GM19023 (cell line): ENCODE results near the gene CTSL.

Source experiments
- ATAC-seq: cut with Tn5 transposase; IDR thresholded peaks from one replicate; pipeline ENCODE4 v1.9.1; 2021; ENCODE audit warnings: mild to moderate bottlenecking, moderate library complexity; ENCODE audit not compliant: unreplicated experiment

CTSL gene

DNA sequence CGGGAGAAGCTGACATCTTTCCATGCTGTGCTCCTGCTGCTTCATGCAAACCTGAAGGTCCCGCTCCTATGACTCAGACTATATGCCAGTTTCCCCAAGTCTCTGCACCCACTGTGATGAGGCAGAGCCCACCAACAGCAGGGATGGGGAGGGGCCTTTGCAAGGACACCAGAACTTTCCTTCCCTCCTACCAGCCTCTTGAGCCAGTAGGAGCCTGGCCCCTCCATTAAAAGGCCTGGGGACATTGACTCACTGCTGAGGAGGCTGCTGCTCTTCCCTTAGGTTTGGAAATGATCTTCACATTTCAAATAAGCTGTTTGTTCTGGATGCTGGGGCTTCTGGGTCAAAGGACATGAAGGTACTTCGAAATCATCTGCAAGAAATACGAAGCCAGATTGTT lies 26.1 kb upstream of the CTSL start:
- no peak for ATAC-seq

DNA sequence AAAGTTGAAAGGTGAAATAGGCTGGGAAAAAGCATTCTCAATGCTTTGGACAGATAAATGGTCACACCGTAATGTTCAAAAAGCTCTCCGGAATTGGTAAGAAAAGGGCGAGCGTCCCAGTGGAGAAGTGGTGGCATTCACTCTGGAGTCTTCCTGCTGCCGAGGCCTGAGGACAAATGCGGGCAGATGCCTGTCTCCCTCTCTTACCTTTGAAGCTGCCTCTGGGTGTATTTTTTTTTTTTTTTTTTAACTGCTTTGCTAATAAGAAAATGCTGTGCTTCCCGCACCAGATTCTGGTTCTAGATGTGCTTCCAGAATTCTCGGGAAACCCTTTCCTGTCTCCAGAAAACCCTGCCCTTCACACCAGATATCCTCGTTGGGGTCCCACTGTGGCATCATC lies 24.4 kb upstream of the CTSL start:
- ATAC-seq = no peak

- no peak for ATAC-seq
Observed at GRCh38 chr9:87701931-87702421, 23.9 kb upstream of the CTSL start.

GRCh38 chr9:87702921-87703320 lies 23.0 kb upstream of the CTSL start:
- ATAC-seq = no peak

DNA sequence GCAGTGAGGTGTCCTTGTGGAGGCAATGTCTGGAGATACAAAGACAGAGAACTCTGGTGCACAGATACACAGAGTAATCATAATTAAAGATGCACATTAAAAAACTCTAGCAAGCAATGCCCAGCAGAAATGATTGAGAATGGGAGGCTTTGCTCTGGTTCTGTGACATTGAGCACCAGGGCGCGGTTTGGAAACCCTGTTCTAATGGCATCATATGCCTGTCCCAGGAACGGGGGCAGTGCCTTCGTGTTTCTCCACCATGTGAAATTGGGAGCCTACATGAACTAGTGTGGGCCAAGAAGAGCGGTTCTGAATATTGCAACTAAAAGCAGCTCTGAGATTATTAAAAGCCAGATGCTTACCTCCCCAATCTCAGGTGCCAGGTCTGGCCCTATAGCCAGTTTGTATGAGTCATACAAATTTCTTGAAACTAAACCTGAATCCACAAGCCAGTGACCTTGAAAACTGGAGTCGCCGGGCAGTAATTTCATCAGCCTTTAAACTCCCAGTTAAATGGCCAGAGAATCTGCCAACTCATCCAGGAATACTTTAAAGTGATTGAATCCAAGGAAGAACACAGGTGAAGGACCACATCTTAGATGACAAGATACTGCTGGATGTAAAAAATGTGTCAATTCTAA lies 22.2 kb upstream of the CTSL start:
- ATAC-seq = no peak

DNA sequence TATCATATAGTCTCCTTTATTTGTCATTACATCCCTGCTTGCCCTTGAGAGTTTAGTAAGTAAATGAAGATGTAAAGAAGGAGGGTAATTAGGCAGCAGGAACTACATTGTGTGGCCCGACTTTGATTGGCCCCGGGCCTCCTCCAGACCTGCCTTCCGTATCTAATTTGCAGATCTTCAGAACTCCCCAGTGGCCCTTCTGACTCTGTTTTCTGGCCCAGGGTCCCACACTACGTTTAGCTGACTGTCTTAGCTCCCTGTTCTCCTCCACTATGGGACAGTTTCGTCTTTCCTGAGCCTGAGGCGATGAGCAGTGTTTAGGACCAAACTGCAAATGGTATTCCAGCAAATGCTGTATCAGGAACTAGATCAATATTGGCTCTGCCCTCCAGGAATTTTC lies 21.6 kb upstream of the CTSL start:
- no peak for ATAC-seq

DNA sequence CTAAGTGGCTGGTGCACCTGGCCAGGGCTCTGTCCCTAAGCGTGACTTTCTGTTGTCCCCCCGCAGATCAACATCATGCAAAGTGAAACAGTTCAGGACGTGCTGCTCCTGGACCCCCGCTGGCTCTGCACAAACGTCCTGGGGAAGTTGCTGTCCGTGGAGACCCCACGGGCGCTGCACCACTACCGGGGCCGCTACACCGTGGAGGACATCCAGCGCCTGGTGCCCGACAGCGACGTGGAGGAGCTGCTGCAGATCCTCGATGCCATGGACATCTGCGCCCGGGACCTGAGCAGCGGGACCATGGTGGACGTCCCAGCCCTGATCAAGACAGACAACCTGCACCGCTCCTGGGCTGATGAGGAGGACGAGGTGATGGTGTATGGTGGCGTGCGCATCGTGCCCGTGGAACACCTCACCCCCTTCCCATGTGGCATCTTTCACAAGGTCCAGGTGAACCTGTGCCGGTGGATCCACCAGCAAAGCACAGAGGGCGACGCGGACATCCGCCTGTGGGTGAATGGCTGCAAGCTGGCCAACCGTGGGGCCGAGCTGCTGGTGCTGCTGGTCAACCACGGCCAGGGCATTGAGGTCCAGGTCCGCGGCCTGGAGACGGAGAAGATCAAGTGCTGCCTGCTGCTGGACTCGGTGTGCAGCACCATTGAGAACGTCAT lies 19.7 kb upstream of the CTSL start:
- no peak for ATAC-seq

GRCh38 chr9:87707805-87708506 lies 18.0 kb upstream of the CTSL start:
- ATAC-seq = no peak

DNA sequence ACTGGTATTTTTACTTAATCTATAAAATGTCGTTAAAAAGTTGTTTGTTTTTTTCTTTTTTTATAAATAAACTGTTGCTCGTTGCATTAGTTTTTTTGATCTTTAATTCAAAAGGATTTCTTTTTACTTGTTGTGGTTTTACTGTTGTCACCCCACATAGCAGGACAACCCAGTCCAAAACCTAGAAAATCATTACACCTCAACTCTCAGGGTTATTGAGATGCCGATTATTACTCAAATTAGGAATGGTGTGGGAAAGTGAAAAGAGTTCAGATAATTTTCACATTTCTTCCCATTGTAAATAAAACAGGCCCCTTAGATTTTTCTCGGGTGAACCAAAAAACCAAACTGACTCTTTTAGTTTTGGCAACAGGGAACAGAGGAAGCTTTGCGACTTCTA lies 17.4 kb upstream of the CTSL start:
- ATAC-seq = no peak

DNA sequence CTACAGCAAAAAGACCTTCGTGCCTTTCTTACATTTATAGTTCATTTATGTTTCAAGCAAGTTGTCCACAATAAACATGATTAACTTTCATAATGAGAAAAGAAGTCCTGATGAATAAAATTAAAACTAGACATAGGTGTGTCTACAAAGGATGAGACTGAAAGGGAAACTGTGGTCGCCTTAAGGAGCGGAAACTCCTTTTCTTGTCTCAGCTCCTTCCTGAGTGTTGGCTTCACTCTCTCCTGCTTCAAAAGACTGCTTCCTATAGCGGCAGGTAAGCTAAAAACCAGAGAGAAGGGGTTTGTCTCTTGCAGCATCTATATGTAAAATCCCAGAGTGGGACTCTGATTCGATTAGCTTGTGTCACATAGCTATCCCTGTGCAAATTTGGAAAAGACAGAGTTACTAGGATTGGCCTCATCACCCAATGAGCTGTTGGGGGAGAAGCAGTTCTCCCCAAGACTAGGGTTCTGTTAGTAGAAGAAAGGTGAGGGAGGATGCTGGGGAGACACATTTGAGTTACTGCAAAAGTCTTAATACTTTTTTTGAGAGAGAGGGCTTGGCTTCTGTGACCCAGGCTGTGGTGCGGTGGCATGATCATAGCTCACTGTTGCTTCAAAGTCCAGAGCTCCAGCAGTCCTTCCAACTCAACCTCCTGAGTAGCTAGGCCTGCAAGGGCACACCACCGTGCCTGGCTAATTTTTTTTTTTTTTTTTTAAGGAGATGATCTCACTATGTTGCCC lies 16.8 kb upstream of the CTSL start:
- no peak for ATAC-seq

DNA sequence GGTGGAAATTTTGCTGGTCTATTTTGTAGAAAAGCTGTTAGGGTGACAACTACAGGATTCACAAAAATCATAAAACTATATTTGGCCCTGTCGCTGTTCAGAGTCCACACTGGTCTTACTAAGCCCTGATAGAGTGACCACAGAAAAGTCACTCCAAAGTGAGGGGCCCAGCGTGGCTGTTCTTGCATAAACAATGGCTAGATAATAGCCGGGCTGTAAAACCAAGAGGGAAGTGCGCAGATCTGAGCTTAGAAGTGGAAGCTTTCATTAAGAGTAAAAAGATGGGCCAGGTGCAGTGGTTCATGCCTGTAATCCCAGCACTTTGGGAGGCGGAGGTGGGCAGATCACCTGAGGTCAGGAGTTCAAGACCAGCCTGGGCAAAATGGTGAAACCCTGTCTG lies 15.5 kb upstream of the CTSL start:
- ATAC-seq = no peak

- no peak for ATAC-seq
Observed at GRCh38 chr9:87711857-87712800, 13.8 kb upstream of the CTSL start.

DNA sequence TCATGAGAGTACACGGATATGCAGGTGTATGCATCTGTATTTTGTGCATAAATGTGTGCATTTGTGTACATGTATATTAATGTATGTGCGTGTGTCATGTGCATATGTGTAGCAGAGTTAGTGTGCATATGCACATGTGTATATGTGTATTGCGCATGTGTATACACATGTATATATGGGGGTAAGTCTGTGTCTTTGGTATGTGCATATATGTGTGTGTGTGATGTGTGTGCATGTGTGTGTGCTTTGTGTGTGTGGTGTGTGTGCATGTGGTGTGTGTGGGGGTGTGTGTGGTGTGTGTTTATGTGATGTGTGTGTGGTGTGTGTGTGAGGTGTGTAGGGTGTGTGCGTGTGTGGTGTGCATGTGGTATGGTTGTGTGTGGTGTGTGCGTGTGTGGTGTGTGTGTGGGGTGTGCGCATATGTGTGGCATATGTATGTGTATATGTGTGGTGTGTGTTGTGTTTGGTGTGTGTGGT lies 13.1 kb upstream of the CTSL start:
- no peak for ATAC-seq

DNA sequence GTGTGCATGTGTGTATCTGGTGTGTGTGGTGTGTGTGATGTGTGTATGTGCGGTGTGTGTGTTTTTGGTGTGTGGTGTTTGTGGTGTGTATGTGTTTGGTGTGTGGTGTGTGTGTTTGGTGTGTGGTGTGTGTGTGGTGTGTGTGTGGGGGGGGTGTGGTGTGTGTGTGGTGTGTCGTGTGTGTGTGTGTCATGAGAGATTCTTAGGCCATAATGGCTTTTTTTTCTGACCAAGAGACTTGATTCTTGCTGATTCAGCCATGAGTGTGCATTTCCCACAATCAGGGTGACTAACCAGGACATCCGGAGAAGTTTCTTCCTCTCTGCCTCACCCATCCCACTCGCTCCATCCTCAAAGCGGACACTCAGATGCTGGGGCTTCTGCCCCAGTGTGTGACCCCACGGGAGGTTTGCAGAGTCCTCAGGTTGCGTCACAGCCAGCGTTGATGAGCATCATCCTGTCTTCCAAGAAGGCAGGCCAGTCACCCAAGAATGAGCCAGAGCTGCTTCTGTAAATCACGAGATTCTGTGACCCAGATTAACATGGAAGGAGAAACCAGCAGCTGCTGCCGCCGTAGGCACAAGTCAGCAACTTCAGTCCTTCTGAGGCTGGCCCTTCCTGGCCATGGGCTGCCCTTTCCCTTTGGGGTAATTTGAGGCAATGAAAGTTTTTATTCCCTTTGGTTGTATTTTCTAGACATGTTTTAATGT lies 12.5 kb upstream of the CTSL start:
- no peak for ATAC-seq

DNA sequence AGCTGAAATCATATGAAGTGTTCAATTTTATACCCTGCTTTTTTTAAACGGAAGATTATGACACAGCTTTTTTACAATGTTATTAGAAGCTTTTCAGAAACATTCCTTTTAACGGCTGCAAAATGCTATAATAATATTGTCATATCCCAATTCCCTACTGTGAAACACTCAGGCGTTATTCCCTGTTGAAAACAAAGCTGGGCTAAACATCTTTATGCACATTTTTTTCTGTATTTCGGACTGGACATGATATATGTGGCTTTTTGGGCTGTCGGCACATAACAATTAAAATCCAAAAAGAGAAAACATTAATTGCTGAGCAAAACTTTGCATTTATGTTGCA lies 12.0 kb upstream of the CTSL start:
- no peak for ATAC-seq

- ATAC-seq = no peak
Observed at GRCh38 chr9:87714819-87715218, 11.1 kb upstream of the CTSL start.

- no peak for ATAC-seq
Observed at GRCh38 chr9:87716141-87716540, 9.8 kb upstream of the CTSL start.

DNA sequence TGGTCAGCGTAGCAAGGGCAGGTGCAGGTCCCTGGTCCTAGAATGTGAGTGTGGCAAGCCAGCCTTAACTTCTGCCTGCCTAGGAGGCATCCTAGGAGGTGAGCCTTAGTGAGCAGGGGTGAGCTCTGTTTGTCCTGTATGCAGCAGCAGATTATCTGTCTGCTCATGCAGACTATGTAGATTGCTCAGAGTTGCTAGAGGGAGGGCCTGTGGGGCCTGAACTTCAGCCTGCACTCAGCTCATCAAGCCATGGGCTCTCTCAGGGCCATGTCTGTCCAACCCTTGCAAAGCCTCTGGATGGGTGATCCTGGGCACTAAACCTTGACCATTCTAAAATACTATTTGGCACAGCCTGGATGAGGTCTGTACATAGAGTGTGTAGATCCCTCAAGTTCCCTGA lies 8.5 kb upstream of the CTSL start:
- no peak for ATAC-seq

GRCh38 chr9:87718231-87718630 lies 7.7 kb upstream of the CTSL start:
- ATAC-seq = no peak
